ENCODE measurements around the gene ITPK1. TPM values are rescaled to one million over a fixed set of nuclear protein-coding genes. Genes with fewer than 3 reads are reported as not detected.
"Not testable (repeated sequence)": the region's sequence is repeated elsewhere in the genome, so short reads cannot be mapped to it uniquely, and the experiment has no call there.

ITPK1 gene
- 10 to 100 TPM; 63.7 to 71.0 TPM for total RNA-seq

DNA sequence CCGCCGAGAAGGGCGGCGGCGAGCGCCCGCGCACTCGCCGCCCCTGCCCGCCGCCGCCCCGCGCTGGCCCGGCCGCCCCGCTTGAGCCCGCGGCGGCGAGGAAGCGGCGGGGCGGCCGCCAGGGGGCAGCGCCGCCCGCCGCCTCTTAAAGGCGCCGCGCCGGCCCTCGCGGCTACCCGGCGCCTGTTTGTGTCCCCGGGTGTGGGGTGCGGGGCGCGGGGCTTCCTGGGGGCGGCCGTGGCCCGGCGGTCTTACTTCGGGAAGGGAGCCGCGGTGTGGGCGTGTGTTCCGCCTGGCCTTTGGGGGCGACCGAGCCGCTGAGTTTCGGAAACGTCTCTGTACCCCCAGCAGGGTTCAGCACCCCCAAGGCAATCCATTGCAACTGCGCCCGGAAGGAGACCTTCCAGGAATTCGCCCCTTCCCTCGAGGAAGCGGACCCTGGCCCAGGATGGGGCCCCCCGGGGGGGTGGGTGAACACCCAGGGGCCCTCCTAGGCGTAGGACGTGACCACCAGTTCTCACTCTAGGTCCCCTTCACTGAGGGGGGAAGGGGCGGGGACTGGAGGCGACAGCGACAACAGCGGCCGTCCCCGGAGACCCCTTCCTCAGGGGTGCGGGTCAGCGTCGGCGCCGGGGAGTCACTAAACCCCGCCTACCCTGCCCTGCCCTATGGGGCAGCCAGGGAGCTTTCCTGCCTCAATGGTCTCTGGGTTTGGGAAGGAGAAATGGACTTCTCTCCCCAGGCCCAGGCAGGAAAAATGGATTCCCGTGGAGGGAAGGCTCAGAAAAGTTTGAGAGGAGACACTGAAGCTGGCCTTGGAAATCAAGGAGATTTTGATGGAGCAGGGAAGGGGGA, at the start of gene ITPK1:
Gene ITPK1 (minus strand): TSS at position 105 of the 855 bp plus-strand sequence. CDS start 762 bp downstream, outside the sequence.
- Mint-ChIP-seq H3K27ac (peak within 1 kb of the TSS; percentile 88), H3K36me3 (ENCODE audit: low read depth) (no peaks in the 10 kb centered on the region), H3K4me1 (peaks cover 38% of the 10 kb centered on the region), H3K9me3 (no peaks in the 10 kb centered on the region), H3K4me3 (peak within 1 kb of the TSS; percentile 83), H3K27me3 (no peaks in the 10 kb centered on the region)
- CTCF ChIA-PET, result interaction anchor here (1.1 to 5.7 kb wide), 6 partner anchors 9 to 164 kb away, joined by 3 to 68 read pairs (median 7); no protein-coding TSS in a partner anchor
- peak; percentile 56 for DNase-seq
- POLR2A ChIA-PET, result no interaction called here

DNA sequence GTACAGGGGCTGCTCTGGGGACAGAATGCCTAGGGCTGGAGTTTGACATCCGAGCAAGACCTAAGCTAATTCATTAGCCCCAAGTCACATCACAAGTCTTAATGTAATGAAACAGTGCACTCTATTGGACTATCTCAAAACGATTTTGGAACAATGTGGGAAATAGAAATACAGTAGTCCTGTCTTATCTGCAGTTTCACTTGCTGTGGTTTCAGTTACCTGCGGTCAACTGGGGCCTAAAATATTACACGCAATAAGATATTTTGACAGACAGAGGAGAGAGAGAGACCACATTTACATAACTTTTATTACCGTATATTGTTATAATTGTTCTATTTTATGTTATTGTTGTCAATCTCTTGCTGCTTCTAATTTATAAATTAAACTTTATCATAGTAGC, 47.8 kb upstream of the ITPK1 start:
- Mint-ChIP-seq H3K4me3 (no peak overlapping the region), H3K27me3 (no peaks in the 10 kb centered on the region), H3K9me3 (no peaks in the 10 kb centered on the region), H3K27ac (no peak overlapping the region), H3K4me1 (no peaks in the 10 kb centered on the region), H3K36me3 (ENCODE audit: low read depth) (no peaks in the 10 kb centered on the region)
- CTCF ChIA-PET, result no interaction called here
- POLR2A ChIA-PET, result no interaction called here
- no peak for DNase-seq

- H3K4me1 Mint-ChIP-seq, result no peaks in the 10 kb centered on the region
- no peak overlapping the region for H3K27ac Mint-ChIP-seq
- H3K36me3 Mint-ChIP-seq (ENCODE audit: low read depth), result no peaks in the 10 kb centered on the region
- no peaks in the 10 kb centered on the region for H3K27me3 Mint-ChIP-seq
- no peaks in the 10 kb centered on the region for H3K9me3 Mint-ChIP-seq
- DNase-seq, result no peak
- CTCF ChIA-PET, result no interaction called here
- POLR2A ChIA-PET, result no interaction called here
- H3K4me3 Mint-ChIP-seq, result no peak overlapping the region
Measured at GRCh38 chr14:93161411-93161940, 45.8 kb upstream of the ITPK1 start.

GRCh38 chr14:93160353-93160801, 44.7 kb upstream of the ITPK1 start:
- Mint-ChIP-seq H3K4me1 (no peaks in the 10 kb centered on the region), H3K4me3 (no peak overlapping the region), H3K27ac (no peak overlapping the region), H3K36me3 (ENCODE audit: low read depth) (no peaks in the 10 kb centered on the region), H3K9me3 (no peaks in the 10 kb centered on the region), H3K27me3 (no peaks in the 10 kb centered on the region)
- DNase-seq, result peak; percentile 14
- CTCF ChIA-PET, result no interaction called here
- POLR2A ChIA-PET, result no interaction called here

DNA sequence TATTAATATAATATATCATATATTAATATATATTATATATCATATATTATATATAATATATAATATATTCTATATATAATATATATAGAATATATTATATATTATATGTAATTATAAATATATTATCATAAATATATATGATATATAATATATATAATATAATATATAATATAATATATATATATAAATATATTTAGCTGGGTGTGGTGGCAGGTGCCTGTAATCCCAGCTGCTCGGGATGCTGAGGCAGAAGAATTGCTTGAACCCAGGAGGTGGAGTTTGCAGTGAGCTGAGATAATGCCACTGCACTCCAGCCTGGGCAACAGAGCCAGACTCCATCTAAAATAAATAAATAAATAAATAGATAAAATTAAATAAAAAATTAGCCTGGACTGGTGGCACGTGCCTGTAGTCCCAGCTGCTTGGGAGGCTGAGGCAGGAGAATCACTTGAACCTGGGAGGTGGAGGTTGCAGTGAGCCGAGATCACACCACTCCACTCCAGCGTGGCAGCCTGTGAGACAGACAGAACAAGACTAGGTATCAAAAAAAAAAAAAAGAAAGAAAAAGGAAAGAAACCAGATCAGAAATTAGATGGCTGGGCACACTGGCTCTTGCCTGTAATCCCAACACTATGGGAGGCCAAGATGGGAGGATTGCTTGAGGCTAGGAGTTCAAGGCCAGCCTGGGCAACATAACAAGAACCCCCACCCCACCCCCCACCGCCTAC, 44.1 kb upstream of the ITPK1 start:
- peak; percentile 17 for DNase-seq
- H3K36me3 Mint-ChIP-seq (ENCODE audit: low read depth); POLR2A ChIA-PET; H3K27ac Mint-ChIP-seq; H3K27me3 Mint-ChIP-seq; H3K9me3 Mint-ChIP-seq; H3K4me3 Mint-ChIP-seq; H3K4me1 Mint-ChIP-seq: not testable (repeated sequence)
- CTCF ChIA-PET, result interaction anchor here (0.6 kb wide), 1 partner anchor 1402 kb away, joined by 5 read pairs; no protein-coding TSS in a partner anchor

DNA sequence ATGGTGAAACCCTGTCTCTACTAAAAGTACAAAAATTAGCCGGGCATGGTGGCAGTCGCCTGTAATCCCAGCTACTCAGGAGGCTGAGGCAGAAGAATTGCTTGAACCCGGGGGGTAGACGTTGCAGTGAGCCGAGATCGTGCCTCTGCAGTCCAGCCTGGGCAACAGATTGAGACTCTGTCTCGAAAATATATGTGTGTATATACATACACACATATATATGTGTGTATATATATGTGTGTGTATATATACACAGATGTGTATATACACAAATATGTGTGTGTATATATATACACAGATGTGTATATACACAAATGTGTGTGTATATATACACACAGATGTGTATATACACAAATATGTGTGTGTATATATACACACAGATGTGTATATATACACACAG, 42.6 kb upstream of the ITPK1 start:
- H3K4me1 Mint-ChIP-seq; H3K4me3 Mint-ChIP-seq; DNase-seq; H3K36me3 Mint-ChIP-seq (ENCODE audit: low read depth); POLR2A ChIA-PET; H3K9me3 Mint-ChIP-seq; H3K27me3 Mint-ChIP-seq; CTCF ChIA-PET; H3K27ac Mint-ChIP-seq: not testable (repeated sequence)

- Mint-ChIP-seq H3K36me3 (ENCODE audit: low read depth) (no peaks in the 10 kb centered on the region), H3K4me3 (no peak overlapping the region), H3K27ac (no peak overlapping the region), H3K9me3 (no peaks in the 10 kb centered on the region), H3K27me3 (no peaks in the 10 kb centered on the region), H3K4me1 (no peaks in the 10 kb centered on the region)
- ChIA-PET CTCF (interaction anchor here (1.3 kb wide), 1 partner anchor 11 kb away, joined by 4 read pairs; no protein-coding TSS in a partner anchor), POLR2A (no interaction called here)
- no peak for DNase-seq
Measured at GRCh38 chr14:93156693-93157369, 41.1 kb upstream of the ITPK1 start.

DNA sequence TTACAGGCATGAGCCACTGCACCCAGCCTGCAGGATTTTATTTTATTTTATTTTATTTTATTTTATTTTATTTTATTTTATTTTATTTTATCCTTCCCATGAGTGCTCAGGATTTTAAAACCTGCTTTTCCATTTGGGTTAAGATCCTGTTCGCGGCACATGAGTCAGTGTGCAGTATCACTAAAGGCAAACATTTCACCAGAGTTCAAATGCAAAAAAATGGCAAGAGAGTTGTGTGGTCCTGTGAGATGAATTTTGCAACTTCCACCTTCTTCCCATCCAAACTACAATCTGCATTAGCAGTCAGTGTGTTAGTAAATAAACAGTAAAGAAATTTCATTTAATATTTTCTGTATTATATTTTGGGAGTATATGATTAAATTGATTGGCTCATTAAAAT, 39.9 kb upstream of the ITPK1 start:
- CTCF ChIA-PET, result interaction anchor here (0.6 kb wide), 1 partner anchor 405 kb away, joined by 3 read pairs; no protein-coding TSS in a partner anchor
- Mint-ChIP-seq H3K4me1 (peaks cover 5% of the 10 kb centered on the region), H3K4me3 (no peak overlapping the region), H3K9me3 (no peaks in the 10 kb centered on the region), H3K27me3 (no peaks in the 10 kb centered on the region), H3K36me3 (ENCODE audit: low read depth) (no peaks in the 10 kb centered on the region), H3K27ac (no peak overlapping the region)
- POLR2A ChIA-PET, result no interaction called here
- DNase-seq, result no peak

DNA sequence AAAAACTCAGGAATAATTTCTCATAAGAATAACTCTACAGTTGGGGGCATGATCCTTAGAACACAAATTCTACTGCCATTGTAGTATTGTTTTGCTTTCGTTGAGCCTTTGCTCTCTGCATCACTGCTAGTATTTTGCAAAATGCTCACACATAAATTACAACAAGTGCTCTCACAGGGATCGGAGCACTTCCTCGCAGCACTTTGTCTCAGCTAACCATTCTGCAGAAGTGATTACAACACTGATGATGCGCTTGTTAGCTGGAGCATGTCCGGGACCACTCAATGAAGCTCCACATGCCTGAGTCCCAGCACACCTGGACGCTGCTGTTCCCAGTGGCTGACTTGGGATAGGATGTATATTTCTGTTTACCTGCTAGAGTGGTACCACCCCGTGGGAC, 37.4 kb upstream of the ITPK1 start:
- DNase-seq, result no peak
- H3K4me1 Mint-ChIP-seq, result peaks cover 14% of the 10 kb centered on the region
- POLR2A ChIA-PET, result no interaction called here
- no peaks in the 10 kb centered on the region for H3K36me3 Mint-ChIP-seq (ENCODE audit: low read depth)
- CTCF ChIA-PET, result interaction anchor here (1.2 kb wide), 1 partner anchor 40 kb away, joined by 5 read pairs; no protein-coding TSS in a partner anchor
- H3K27me3 Mint-ChIP-seq, result no peaks in the 10 kb centered on the region
- no peaks in the 10 kb centered on the region for H3K9me3 Mint-ChIP-seq
- no peak overlapping the region for H3K27ac Mint-ChIP-seq
- H3K4me3 Mint-ChIP-seq, result no peak overlapping the region

DNA sequence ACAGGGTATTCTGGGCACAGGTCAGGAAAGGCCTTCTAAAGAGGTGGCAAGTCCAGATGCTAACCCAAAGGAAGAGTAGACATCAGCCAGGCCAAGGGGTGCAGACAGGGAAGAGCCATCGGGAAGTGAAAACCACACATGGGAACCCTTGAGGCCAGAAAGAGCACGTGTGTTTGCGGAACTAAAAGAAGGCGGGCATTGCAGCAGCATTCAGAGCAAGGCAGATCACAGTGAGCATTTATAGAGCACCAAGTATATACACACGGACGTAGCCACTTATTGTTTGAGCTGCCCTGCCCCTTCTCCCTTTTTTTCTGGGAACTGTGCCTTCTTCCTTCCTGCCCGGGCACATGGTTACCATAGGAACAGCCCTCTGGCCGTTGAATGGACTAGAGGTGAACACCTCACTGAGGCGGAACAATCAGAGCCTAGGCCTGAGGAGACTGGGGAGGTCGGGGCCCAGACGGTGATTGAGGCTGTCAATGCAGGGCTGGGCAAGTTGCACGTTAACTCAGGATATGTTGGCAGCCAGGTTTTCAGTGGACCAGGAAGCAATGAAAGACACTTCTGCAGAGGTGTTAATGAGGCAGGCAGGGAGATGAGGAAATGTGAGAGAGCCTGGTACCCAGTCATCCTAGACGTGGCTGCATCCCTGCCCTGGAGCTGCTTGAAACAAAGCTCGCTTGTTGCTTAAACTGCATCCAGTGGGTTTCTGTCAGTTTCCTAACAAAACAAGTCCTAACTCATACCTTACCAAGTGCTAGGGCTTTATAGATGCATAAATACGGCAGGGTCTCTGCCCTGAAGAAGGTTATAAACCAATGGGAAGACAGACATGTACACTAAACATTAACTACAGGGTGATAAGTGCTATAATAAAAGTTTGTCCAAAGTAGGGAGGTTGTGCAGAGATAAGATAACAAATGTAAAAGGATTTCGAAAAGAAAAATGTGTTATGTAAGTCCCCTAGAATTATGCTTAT, 34.8 kb upstream of the ITPK1 start:
- Mint-ChIP-seq H3K9me3 (no peaks in the 10 kb centered on the region), H3K4me3 (no peak overlapping the region), H3K4me1 (peaks cover 14% of the 10 kb centered on the region), H3K36me3 (ENCODE audit: low read depth) (no peaks in the 10 kb centered on the region), H3K27ac (no peak overlapping the region), H3K27me3 (no peaks in the 10 kb centered on the region)
- no peak for DNase-seq
- ChIA-PET POLR2A (interaction anchor here (0.6 kb wide), 1 partner anchor 30 kb away, joined by 4 read pairs; no protein-coding TSS in a partner anchor), CTCF (interaction anchor here (1.3 kb wide), 1 partner anchor 37 kb away, joined by 3 read pairs; no protein-coding TSS in a partner anchor)

DNA sequence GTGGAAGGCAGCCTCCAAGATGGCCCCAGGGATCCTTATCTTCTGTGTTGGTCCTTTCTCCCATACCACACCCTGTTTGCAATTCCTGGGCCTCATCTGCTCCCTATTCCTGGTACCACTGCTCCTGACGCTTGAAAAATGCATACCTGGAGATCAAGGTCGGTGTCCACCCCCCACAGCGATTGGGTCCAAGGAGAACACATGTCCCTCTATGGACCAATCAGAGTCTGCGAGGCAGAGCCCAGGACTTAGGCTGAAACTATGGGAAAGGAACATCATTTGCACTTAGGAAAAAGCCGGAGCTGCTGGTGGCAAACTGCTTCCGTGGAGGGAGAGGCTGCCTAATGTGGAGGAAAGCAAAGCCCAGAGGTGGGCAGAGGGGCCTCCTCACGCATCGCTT, 33.3 kb upstream of the ITPK1 start:
- H3K36me3 Mint-ChIP-seq (ENCODE audit: low read depth), result no peaks in the 10 kb centered on the region
- no peak overlapping the region for H3K4me3 Mint-ChIP-seq
- no peaks in the 10 kb centered on the region for H3K27me3 Mint-ChIP-seq
- peaks cover 14% of the 10 kb centered on the region for H3K4me1 Mint-ChIP-seq
- ChIA-PET POLR2A (no interaction called here), CTCF (no interaction called here)
- H3K9me3 Mint-ChIP-seq, result no peaks in the 10 kb centered on the region
- DNase-seq, result no peak
- no peak overlapping the region for H3K27ac Mint-ChIP-seq

DNA sequence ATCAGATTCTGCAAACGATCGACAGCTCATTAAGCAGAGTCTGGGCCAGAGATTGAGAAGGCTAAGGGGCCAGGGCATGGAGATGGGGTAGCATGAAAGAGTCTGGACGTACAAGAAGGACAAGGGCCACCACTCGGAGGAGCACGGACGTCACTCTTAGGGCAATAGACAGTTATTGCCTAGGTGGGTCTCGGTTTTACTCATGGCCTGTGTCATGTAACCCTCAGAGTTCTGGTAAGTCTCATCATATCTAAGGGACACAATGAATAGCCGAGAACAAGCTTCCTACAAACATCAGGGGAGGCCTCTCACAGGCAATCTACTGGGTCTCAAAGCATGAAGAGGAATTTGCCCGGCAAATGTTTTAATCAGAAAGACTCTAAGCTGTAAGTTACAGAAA, 30.4 kb upstream of the ITPK1 start:
- POLR2A ChIA-PET, result no interaction called here
- Mint-ChIP-seq H3K4me1 (peaks cover 13% of the 10 kb centered on the region), H3K27ac (no peak overlapping the region), H3K27me3 (peaks cover under 1% of the 10 kb centered on the region), H3K36me3 (ENCODE audit: low read depth) (no peaks in the 10 kb centered on the region), H3K9me3 (no peaks in the 10 kb centered on the region), H3K4me3 (no peak overlapping the region)
- DNase-seq, result no peak
- CTCF ChIA-PET, result interaction anchor here (0.6 to 1.9 kb wide), 4 partner anchors 11 to 194 kb away, joined by 3 to 6 read pairs (median 4); partner anchors contain the start of gene ITPK1

All from activated CD4-positive, alpha-beta T cell treated with anti-CD3 and anti-CD28 coated beads, Interleukin-2, amount 10 ng/mL, durations not matched to agents 7 days and 5 days (primary cell).